NB4 (cell line): ENCODE results near the gene IYD.

Experiments
- CTCF ChIP-seq: IDR thresholded peaks from one replicate; pipeline ENCODE4 v1.5.1; 2012; ENCODE audit warnings: low read depth, low read length
- MAX ChIP-seq: IDR thresholded peaks from 2 replicates; pipeline ENCODE4 v1.6.1; 2011; ENCODE audit warnings: low read depth, low read length
- MYC ChIP-seq: IDR thresholded peaks from 2 replicates; pipeline ENCODE4 v1.6.1; 2011; ENCODE audit warnings: low read depth, low read length
- POLR2A ChIP-seq: IDR thresholded peaks from 2 replicates; pipeline ENCODE4 v1.6.1; 2011; ENCODE audit warnings: mild to moderate bottlenecking; ENCODE audit not compliant: insufficient read length; ENCODE audit errors: extremely low read depth

GRCh38 chr6:150392452-150393220, 23.8 kb downstream of the IYD start:
- no peak for TF ChIP-seq POLR2A
- TF ChIP-seq CTCF, result no peak
- no peak for TF ChIP-seq MYC
- no peak for TF ChIP-seq MAX
